AG08396 (cell line): ENCODE data around the gene OR2A25.
"Not testable (repeated sequence)": the region's sequence is repeated elsewhere in the genome, so short reads cannot be mapped to it uniquely, and the experiment has no call there.

Experiments used
- DNase-seq: peaks from one replicate; pipeline ENCODE4 v3.0.0; 2012; ENCODE audit warnings: low spot score, mixed read lengths

OR2A25 gene, protein sequence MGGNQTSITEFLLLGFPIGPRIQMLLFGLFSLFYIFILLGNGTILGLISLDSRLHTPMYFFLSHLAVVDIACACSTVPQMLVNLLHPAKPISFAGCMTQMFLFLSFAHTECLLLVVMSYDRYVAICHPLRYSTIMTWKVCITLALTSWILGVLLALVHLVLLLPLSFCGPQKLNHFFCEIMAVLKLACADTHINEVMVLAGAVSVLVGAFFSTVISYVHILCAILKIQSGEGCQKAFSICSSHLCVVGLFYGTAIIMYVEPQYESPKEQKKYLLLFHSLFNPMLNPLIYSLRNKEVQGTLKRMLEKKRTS

DNA sequence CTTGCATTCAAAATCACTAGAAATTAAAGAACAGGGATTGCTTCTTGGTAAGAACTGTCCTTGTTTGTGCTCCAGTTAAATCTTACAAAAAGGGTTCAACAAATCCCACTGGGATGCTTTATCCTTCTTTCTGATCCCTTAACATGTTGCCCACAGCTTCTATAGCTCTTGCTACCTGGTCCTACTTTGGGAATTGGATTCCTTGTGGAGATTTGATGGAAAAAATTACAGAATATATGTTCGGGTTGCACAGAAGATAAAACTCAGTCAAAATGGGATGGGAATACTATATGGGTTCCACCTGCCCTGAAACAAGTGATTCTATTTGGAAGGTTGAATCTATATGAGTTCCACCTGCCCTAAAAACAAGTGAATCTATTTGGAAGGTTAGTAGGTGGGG is at the start of gene OR2A25:
TSS of gene OR2A25 (plus strand) at position 301 of the 400 bp plus-strand sequence. CDS start 4,409 bp downstream, outside the sequence.
- DNase-seq, result no peak

DNA sequence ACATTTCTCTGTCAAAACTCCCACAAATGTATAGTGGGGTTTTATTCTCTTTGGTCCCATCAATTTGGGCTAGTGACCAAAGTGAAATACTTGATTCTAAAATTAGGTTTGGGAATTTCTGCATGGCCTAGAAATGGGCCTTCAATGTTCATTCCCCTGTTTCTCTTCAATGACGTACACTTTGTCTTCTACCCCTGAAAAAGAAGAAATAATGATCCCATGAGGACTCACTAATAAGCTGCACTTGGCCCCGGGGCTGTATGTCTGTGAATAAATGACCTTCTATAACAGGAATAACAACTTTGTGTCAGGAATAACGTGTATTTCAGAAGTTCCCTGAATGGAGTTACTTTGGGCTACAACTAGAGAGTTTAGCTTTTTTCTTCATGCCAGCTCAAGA is 49.3 kb upstream of the OR2A25 start:
- DNase-seq, result no peak

DNA sequence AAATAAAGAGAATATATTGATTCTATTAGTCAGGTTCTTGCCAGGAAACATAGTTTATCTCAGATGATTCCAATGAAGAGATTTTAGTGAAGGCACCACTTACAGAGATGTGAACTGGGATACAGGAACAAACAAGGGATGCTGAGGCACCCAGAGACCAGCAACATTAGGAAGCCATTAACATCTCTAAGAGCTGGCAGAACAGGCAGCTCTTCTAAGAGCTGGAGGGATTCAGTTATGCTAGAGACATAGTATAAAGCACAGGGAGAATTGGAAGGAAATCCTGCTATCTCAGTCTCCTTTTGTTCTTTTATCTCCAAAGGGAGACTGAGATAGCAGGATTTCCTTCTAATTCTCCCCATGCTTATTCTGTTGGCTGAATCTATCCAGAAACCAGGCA is 47.4 kb upstream of the OR2A25 start:
- no peak for DNase-seq

DNA sequence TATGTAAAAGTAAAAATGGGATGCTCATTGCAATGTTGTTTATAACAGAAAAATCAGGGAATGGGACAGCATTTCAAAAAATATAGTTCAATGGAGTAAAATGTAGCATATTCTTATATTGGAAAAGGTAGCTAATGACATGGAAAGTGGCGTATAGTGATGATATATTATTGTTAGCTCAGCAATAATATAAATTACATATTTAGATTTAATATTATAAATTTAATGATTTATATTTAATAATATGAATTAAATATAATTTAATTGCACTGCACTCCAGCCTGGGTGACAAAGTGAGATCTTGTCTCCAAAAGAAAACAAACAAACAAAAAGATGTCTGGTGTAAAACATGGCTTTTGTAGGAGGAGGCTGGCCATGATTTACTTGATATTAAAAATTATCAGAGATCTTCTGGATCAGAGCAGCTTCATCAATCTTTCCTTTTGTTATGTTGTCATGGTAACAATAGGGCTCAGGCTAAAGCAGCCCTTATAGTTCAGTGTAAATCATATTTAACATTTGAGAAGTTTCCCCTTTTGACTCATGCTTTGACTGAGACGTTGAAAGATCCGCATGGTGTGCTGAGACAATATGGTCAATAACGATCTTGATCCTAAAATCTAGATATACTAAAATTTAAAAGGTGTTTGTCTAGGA is 46.3 kb upstream of the OR2A25 start:
- DNase-seq, result no peak

DNA sequence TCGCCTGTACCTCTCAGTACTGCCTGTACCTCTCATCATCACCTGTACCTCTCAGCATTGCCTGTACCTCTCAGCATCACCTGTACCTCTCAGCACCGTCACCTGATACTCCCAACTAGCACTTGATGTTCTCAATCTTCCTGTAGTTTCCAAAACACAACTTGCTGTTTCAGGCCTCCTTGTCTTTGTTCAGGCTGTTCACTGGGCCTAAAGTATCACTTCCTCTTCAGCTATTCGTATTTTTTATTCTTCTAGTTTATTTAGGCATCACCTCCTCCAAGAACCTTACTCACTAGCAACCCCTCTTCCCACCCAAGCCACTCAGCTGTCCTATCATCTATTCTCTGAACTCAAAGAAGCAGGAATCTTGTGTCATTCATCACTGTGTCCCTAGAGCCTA is 45.4 kb upstream of the OR2A25 start:
- DNase-seq, result no peak

DNA sequence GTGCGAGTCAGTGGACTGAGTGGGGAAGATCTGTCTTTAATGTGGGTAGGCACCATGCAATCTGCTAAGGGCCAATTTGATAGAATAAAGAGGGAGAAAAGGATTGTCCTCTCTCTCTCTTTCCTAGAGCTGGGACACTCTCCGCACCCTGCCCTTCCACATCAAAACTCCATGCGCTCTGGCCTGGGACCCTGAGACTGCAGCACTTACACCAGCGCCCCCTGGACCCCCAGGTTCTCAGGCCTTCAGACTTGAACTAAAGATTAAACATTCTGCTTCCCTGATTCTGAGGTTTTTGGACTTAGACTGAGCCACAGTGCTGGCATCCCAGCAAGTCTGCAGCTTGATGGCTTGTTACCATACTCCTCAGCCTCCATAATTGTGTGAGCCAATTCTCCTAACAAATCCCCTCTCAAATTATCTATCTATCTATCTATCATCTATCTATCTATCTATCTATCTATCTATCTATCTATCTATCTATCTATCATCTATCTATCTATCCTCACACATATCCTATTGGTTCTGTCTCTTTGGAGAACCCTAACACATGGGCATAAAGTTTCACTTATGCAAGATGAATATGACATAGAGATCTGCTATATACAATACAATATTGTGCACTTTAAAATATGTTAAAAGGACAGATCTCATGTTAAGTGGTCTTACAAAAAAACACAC is 43.3 kb upstream of the OR2A25 start:
- DNase-seq, result no peak

DNA sequence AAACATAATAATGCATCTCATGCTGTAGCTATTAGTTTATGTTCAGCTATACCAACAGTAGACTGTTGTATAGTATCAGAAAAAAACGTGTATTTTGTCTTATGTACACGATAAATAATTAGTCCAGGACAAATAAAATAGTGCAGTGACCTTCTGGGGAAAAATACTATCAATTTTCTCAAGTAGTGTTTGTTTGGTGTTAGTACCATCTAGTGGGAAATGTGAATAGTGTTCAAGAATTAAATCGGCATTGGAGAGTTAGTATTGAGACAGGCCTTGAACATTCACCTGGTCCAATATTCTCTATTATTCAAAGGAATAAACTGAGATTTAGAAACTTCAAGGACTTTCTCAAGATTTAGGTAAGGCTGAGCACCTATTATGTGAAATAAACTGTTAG is 42.5 kb upstream of the OR2A25 start:
- DNase-seq, result peak; percentile 12

DNA sequence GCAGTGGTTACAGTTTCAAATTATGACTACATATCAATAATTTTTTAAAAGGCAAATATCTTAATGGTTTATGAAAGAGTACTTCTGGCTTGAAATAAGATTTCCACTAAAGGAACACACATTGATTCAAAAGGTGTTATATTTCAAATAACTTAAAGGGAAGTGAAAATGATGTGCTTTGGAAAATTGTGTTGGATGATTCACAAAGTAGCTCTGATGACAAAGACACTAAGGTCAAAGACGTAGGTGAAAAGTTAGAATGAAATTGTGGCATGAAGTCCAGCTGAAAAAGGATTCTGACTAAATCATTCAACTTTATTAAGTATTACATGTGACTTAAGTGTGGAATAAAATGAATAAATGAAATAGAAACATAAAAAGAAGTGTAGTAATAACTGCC is 41.6 kb upstream of the OR2A25 start:
- DNase-seq, result no peak

DNA sequence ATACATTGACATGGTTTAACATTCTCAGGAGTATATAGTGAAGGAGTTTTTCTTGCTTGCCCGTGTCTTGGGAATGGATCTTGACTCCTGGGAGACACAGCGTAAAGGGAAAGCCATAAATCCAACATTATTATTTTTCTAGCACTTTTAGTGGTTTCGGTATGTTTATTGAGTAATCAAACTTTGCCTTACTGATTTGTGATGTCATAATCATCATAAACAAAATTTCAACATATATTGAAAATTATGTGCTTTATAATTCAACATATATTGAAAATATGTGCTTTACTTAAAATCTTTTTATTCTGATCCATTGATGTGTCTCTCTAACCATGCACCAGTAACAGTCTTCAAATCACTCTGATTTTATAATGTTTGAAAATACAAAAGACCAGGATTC is 41.1 kb upstream of the OR2A25 start:
- DNase-seq, result no peak

DNA sequence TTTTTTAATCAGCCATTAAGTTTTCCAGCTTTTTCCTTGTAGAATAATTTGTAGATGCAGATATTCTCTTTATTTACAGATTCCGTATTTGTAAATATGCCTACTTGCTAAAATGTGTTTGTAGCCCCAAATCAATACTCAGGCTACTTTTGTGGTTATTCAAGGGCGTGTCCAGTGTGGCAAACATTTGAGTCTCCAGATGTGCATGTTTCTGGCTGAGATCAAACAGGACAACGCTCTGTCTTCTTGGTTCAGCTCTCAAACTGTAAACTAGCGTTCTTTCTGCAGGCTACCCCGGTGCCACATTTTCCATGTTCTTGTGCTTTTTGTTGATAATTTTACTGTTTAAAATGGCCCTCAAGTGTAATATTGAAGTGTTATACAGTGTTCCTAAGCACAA is 37.1 kb upstream of the OR2A25 start:
- DNase-seq, result no peak

DNA sequence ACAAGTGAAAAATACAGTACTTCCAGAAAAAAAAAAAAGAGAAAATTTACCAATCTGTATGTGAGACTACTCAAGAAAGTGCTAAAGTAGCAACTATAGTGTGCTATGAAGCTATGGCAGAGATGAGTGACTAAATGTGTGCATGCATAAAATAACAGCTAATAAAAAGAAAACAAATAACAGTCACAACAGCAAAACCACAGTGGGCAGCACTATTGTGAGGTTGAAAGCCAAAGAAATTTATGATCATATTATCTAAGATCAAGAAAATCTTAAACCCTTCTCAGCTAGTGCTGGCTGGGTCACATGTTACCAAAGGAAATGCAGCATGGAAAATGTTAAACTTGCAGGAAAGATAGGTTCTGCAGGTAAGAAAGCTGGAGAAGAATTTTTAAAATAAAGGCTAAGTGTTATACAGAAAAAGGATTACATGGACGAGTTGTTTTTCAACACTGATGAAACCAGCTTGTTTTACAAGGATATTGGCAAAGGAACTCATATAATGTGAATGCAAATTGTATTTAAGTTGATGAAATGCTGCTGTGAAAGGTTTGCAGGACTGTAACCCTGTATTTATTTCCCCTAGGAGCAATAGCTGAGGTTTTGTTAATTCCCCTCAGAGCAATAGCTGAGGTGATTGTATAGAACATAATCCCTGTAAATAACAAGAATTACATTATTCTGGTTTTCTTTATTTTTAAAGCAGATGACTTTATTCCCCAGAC is 36.5 kb upstream of the OR2A25 start:
- DNase-seq, result no peak

DNA sequence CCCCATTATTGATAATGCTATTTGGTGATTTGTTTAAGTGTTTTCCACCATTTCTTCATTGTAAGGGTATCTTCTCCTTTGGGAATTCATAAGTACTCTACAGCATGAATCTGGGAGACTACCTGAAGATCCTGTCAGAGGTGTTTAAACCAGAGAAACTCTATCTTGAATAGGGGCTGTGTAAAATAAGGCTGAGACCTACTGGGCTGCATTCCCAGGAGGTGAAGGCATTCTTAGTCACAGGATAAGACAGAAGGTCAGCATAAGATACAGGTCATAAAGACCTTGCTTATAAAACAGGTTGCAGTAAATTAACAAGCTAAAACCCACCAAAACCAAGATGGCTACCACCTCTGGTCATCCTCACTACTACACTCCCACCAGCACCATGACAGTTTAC is 34.2 kb upstream of the OR2A25 start:
- no peak for DNase-seq

DNA sequence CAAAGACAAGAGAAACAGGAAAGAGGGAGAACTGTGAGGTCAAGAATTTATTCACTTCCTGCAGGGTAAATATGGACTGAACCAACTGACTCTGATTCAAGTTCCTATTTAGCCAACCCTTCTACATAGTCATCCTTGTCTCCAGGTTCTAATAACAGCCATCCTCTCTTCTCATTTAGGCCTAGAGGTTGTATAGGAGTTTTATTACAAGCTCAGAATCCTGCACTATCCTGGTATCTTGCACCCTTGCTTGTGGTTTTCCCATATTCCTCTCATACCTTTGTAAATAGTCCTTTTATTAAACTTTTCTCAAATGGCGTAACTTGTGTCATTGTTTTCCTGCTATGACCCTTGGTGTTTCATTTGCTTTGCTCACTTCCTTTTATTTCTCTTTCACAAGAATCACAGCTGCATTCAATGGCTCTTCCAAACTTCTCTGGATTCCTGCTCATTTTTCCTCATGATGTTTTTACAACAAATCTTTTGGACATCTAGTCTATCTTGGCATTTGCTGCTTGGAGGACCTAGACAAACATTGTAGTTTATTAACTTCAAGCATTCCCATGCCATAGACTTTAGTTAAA is 33.2 kb upstream of the OR2A25 start:
- DNase-seq, result no peak

DNA sequence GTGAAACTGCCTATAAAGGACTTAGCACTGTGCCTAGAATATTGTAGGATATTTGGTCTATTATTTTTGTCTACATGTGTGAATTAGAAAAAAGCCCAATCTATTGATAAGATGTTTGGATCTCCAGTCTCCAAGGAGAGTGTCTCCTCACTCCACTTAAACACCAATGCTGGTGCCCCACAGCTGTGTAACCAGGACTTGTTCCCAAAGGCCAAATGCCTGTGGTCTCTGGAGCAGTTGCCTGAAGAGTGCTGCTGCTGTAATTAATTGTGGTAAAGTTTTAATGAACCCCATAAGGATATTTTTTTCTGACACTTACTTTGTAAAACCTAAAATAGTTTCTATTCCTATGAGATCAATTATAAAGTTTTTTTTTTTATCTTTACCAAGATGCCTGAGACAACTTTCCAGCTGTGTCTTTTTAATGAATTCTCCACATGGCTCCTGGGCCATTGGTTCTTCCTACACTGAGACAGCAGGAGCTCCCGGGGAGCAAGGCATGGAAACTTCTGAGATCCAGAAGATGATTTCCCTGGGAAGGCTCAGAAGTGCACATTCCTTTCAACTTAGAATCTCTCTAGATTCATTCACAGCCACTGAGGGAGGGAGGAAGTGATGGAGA is 32.1 kb upstream of the OR2A25 start:
- no peak for DNase-seq

DNA sequence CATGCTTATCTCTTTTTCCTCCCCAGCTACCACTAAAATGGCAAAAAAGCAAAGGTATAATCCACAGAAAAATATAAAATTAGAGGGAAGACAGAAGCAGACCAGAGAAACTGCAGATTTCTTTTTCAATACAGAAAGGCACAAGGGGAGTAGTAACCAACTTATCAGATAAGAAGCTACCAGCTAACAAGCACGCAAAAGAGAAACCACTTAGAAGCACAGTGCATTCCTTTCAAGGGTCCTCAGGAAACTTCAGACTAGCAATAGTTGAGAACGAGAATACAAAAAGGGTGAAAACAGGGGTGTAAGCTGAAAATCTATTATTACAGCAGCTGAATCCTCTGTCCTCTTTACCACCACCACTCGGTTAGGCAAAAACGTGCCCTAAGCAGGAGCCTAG is 30.7 kb upstream of the OR2A25 start:
- DNase-seq, result no peak

DNA sequence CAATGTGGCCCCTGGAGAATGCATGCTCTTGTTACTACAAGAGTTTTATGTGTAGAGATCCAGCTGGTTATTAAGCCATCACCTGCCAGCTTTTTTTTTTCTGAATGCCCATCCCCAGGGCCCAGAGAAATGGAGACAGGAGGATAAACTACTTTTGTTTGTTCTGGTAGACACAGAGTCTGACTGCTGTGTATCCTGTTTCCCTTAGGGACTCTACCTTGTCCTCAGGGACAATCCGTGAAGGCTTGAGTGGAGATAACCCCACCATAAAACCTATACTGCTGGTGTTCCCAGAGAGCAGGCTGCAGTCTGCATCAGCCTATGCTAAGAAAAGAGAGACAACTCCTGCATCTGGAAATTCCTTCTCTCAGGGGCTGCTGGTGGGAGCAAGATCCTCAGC is 21.0 kb upstream of the OR2A25 start, which contains the start of gene OR2A5:
TSS of gene OR2A5 (plus strand) at position 301 of the 400 bp plus-strand sequence. CDS start 1,454 bp downstream, outside the sequence.
- DNase-seq, result no peak

DNA sequence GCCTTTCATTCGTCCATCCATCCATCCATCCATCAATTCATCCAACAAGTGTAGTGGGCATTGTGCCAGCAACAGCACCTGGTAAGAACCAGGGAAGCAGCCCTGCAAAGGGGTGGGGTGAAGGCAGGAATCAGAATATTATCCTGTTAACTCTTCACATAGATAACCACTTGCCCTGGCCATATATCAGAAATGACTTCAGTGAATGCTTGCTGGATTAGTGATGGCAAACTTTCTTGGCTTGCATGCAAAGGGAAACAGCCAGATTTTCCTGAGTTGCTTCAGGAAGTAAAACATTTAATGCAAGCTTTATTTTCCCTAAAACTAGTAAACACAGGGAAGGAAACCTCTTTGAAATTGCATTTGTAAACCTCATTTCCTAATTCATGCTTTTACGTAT is 20.1 kb upstream of the OR2A25 start:
- DNase-seq, result no peak

DNA sequence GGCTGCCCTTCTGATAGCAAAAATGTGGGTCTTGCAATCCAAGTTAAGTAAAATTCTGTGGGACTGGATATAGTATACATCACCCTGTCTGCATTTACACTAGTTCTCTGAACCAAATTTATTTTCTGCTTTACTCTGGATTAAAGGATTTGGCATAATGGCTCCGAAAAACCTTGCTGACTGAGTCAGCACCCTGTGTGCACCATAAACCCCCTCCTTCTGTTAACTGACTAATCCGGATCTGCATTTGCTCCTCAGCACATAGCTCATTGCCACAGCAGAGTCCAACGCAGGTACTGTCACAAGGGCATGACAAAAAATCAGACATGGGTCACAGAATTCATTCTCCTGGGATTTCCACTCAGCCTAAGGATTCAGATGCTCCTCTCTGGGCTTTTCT is 19.5 kb upstream of the OR2A25 start:
- no peak for DNase-seq

DNA sequence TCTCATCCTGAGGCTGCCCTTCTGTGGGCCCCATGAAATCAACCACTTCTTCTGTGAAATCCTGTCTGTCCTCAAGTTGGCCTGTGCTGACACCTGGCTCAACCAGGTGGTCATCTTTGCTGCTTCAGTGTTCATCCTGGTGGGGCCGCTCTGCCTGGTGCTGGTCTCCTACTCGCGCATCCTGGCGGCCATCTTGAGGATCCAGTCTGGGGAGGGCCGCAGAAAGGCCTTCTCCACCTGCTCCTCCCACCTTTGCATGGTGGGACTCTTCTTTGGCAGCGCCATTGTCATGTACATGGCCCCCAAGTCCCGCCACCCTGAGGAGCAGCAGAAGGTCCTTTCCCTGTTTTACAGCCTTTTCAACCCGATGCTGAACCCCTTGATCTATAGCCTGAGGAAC is 18.7 kb upstream of the OR2A25 start:
- not testable (repeated sequence) for DNase-seq

DNA sequence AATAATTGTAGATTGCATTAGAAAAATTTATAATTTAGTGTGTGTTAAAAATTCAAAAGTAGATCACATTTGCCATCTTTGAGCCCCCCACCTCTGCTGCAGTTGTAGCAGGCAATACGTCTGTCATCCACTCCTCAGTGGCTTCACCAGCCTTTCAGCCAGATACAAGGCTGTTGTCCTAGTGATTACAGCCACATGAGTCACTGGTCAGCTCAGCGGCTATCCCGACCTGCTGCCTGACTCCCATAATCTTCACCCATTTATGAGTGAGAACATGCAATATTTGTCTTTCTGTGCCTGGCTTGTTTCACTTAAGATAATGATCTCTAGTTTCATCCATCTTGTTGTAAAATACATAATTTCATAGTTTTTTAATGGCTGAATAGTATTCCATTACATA is 11.7 kb upstream of the OR2A25 start:
- DNase-seq, result no peak

DNA sequence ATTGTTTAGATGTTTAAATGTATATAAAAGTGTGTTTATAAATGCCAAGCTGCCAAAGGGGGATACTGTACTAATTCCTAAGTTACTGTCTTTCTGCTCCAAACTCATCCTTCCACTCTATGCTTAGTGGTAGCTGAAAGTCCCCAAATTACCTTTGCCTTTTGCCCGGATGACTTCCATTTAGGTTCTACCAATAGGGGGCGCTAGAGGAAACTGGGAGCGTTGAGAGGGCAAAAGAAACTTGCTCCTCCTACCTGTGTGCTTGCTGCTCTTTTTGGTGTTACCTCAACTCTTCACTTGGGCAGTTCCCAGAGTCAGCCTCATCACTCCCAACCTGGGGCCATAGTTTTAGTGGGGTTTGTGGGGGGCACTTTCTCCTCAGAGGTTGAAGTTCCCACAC is 5.9 kb upstream of the OR2A25 start:
- DNase-seq, result no peak

DNA sequence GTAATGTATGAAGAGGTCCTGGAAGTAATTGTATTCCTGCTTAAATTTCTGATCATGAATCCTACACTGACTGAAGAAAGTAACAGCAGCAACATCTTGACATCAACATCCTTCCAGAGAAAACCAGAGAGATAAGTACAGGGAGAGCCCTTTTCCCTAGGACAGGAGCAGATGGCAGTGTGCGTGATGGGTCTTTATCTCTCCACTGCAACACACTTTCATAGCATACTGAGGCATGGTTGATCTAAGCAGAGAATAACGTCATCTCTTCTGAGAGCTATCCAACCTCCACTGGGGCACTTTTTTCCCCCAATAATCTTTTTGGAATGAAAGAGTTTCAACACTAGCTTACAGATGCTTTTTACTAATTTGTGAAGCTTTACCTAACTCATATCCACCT is 342 bp downstream of the OR2A25 start:
- no peak for DNase-seq
